Kidney (tissue), 14 donors: ENCODE measurements around the gene SPEM3. TPM values are rescaled to one million over a fixed set of nuclear protein-coding genes. Genes with fewer than 3 reads are reported as not detected.
A peak's percentile ranks its signal among the peaks of the same experiment; 100 is the strongest.
"Not testable (repeated sequence)": the region's sequence is repeated elsewhere in the genome, so short reads cannot be mapped to it uniquely, and the experiment has no call there.

ENCODE experiments used
- DNase-seq, 5 donors: peaks; one replicate each; pipeline ENCODE4 v3.0.0-alpha.2; 2013 to 2020
- FAIRE-seq: peaks from 2 replicates; lab custom pipeline; 2012; peaks lifted over from hg19 to GRCh38; lab: Jason Lieb, UNC
- H3K27ac ChIP-seq, 2 donors: one replicate each; pipeline ENCODE4 v1.7.0; 2013; ENCODE audit warnings: low read depth in 2 of 2, low read length in 2 of 2, inconsistent platforms in 1 of 2
- H3K27me3 ChIP-seq: one replicate; pipeline ENCODE4 v1.7.1; 2013; ENCODE audit warnings: low read length, inconsistent platforms; ENCODE audit not compliant: control insufficient read depth, insufficient read depth
- H3K36me3 ChIP-seq, 3 donors: one replicate each; pipeline versions ENCODE4 v1.7.0 to v1.7.1; 2013; ENCODE audit warnings: low read length in 3 of 3, control low read depth in 1 of 3, inconsistent platforms in 1 of 3; ENCODE audit not compliant: insufficient read depth in 3 of 3, control insufficient read depth in 2 of 3
- H3K4me1 ChIP-seq, 3 donors: one replicate each; pipeline versions ENCODE4 v1.7.0 to v1.7.1; 2013; ENCODE audit warnings: low read length in 3 of 3, inconsistent platforms in 1 of 3, low read depth in 1 of 3; ENCODE audit not compliant: control insufficient read depth in 2 of 3, insufficient read depth in 2 of 3
- H3K4me3 ChIP-seq, 3 donors: one replicate each; pipeline versions ENCODE4 v1.7.0 to v1.8.1; 2013; ENCODE audit warnings: low read length in 3 of 3, control low read depth in 1 of 3, inconsistent platforms in 1 of 3
- H3K9ac ChIP-seq, 3 donors: one replicate each; pipeline versions ENCODE4 v1.7.0 to v1.7.1; 2013; ENCODE audit warnings: low read length in 3 of 3, control low read depth in 1 of 3, inconsistent platforms in 1 of 3
- H3K9me3 ChIP-seq, 3 donors: one replicate each; pipeline versions ENCODE4 v1.7.0 to v1.7.1; 2013; ENCODE audit warnings: low read length in 3 of 3, control low read depth in 1 of 3, inconsistent platforms in 1 of 3; ENCODE audit not compliant: control insufficient read depth in 2 of 3, insufficient read depth in 1 of 3
- intact Hi-C: fragments of 100-400 bp; cut with DNase I; formaldehyde crosslinking; loops from one replicate; pipeline ENCODE4 v1.11.1; 2022
- polyA plus RNA-seq: library from polyadenylated mRNA; stranded (reverse); fragments of 350-450 nt; fragmentation: Illumina TruSeq; extraction: RNeasy Lipid Tissue Mini Kit (QIAGEN cat#74804); gene quantifications from one replicate; pipeline ENCODE4 v1.2.3, GENCODE V29; 2014; ENCODE audit warnings: low read depth, low replicate concordance; ENCODE audit not compliant: insufficient read depth
- total RNA-seq: library from RNA; stranded (reverse); fragmentation: NEBNext Ultra II Directional; extraction: Animal tissue kit (Norgen Biotek cat#: 25700); gene quantifications from one replicate; pipeline ENCODE4 v1.2.1, GENCODE V29; 2021
- TF ChIP-seq, protein P1 (sequence below): IDR thresholded peaks from 3 replicates; pipeline ENCODE4 v1.5.1; 2012; ENCODE audit warnings: mild to moderate bottlenecking, moderate library complexity, borderline replicate concordance; ENCODE audit not compliant: insufficient read depth; ENCODE audit errors: extremely low read depth
- donor health status: control.
- donor health status: control.
- donor health status: control.
- donor health status: control.
- donor health status: control.
- donor health status: DM: yes; HTN: yes; CAD: no.
- donor health status: Normal renal cell carcinoma (clear cell type).

Gene SPEM3
- total and polyA plus RNA-seq, 2 donors from 2014 or later: not detected

DNA sequence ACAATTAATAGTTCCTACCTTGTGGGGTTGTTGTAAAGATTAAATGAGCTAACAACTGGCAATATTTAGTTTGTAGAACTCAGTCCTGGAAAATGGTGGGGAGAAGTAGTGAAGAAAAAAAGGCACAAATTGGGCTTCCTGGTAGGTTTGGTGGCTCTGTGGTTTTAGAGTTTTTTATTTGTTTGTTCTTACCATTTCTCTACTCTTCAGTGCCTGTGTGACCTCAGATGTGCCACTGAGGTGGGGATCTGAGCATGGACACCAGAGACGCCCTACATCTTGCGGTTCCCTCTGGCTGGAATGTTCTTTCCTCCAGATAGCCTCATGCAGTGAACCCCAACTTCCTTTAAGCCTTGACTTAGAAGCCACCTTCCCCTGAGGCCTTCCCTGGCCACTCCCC is 43.1 kb downstream of the SPEM3 start:
- intact Hi-C loops: no loop called here
- H3K36me3 ChIP-seq: no peaks in the 10 kb centered on the region
- TF ChIP-seq, protein P1, sequence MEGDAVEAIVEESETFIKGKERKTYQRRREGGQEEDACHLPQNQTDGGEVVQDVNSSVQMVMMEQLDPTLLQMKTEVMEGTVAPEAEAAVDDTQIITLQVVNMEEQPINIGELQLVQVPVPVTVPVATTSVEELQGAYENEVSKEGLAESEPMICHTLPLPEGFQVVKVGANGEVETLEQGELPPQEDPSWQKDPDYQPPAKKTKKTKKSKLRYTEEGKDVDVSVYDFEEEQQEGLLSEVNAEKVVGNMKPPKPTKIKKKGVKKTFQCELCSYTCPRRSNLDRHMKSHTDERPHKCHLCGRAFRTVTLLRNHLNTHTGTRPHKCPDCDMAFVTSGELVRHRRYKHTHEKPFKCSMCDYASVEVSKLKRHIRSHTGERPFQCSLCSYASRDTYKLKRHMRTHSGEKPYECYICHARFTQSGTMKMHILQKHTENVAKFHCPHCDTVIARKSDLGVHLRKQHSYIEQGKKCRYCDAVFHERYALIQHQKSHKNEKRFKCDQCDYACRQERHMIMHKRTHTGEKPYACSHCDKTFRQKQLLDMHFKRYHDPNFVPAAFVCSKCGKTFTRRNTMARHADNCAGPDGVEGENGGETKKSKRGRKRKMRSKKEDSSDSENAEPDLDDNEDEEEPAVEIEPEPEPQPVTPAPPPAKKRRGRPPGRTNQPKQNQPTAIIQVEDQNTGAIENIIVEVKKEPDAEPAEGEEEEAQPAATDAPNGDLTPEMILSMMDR: no peak
- peaks cover 0 to 15% (median 13%) of the 10 kb centered on the region in 3 donors for H3K4me1 ChIP-seq
- H3K4me3 ChIP-seq: no peak overlapping the region
- DNase-seq: peak in 1 of 5 donors; percentile 6
- no peak for FAIRE-seq
- H3K27me3 ChIP-seq: no peaks in the 10 kb centered on the region
- H3K9ac ChIP-seq: no peak overlapping the region
- no peaks in the 10 kb centered on the region for H3K9me3 ChIP-seq
- H3K27ac ChIP-seq: no peak overlapping the region

DNA sequence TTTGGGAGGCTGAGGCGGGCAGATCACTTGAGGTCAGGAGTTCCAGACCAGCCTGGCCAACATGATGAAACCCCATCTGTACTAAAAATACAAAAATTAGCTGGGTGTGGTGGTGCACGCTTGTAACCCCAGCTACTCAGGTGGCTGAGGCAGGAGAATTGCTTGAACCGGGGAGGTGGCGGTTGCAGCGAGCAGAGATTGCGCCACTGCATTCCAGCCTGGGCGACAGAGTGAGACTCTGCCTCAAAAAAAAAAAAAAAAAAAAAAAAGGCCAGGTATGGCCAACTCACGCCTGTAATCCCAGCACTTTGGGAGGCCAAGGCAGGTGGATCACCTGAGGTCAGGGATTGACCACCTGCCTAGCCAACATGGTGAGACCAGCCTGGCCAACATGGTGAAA is 46.1 kb downstream of the SPEM3 start:
- H3K27ac ChIP-seq, H3K36me3 ChIP-seq, H3K27me3 ChIP-seq, H3K9ac ChIP-seq, H3K4me3 ChIP-seq, intact Hi-C loops, H3K9me3 ChIP-seq, FAIRE-seq: not testable (repeated sequence)
- DNase-seq: peak in 1 of 5 donors; percentile 15
- peaks cover 0 to 30% (median 15%) of the 10 kb centered on the region in 3 donors for H3K4me1 ChIP-seq

DNA sequence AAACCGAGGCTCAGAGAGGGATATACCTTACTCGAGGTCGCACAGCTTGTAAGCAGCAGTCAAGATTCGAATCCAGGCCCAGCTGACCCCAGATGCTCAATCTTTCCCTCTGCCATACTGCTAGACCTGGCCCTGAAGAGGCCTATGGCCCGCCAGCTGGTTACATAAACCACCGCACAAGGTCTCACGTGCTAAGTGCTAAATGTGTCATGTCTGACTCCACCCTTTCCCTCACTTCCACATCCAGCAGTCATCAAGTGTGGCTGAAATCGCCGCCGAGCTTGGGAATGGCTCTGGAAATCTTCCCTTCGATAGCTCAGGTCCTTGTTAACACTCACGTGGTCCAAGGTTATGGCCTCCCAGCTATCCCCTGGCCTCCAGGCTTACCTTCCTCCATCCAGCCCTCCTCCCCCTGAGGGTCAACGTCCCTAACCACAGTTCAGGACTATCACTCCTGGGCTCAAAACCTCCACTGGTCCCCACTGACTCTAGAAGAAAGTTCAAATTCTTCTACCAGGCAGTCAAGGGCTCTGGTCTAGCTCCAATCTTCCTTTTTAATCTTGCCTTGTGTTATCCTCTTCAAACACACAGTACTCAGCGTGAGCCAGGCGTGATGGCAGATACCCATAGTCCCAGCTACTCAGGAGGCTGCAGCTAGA is 47.2 kb downstream of the SPEM3 start:
- intact Hi-C loops: no loop called here
- no peak for FAIRE-seq
- Histone ChIP-seq H3K36me3 (no peaks in the 10 kb centered on the region), H3K4me1 (peaks cover 2 to 35% (median 15%) of the 10 kb centered on the region in 3 donors), H3K27ac (peak overlapping the region; percentile 5 to 9), H3K9me3 (no peaks in the 10 kb centered on the region), H3K27me3 (no peaks in the 10 kb centered on the region), H3K9ac (peak overlapping the region in 1 of 3 donors; percentile 31), H3K4me3 (peak overlapping the region in 1 of 3 donors; percentile 3)
- TF ChIP-seq, protein P1: no peak
- peak in 1 of 5 donors; percentile 59 for DNase-seq

DNA sequence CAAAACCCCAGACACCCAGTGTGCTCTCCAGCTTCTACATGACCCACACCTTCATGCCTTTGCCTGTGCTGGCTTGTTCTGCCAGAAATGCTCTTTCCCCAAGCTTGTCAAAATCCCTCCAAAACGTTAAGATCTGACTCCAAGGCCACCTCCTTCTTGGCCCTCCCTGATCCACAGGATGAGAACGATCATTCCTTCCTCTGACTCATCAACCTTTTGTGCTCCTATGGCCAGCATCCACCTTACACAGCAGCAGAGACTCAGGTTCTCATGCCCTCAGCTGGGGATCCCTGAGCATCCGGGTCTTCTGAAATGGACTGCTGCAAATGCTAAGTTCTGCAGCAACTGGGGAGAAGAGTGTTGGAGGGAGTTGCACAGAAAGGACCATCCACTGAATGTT is 47.8 kb downstream of the SPEM3 start:
- FAIRE-seq (no peak), DNase-seq (peak in 1 of 5 donors; percentile 12)
- H3K27ac ChIP-seq: peak overlapping the region; percentile 5 to 99
- no peaks in the 10 kb centered on the region for H3K9me3 ChIP-seq
- H3K4me1 ChIP-seq: peaks cover 2 to 37% (median 15%) of the 10 kb centered on the region in 3 donors
- intact Hi-C loops: no loop called here
- peak overlapping the region in 1 of 3 donors; percentile 35 for H3K9ac ChIP-seq
- TF ChIP-seq, protein P1: no peak
- peak overlapping the region in 1 of 3 donors; percentile 91 for H3K4me3 ChIP-seq
- no peaks in the 10 kb centered on the region for H3K36me3 ChIP-seq
- no peaks in the 10 kb centered on the region for H3K27me3 ChIP-seq
